GM23338 (cell line): ENCODE results near the gene CUEDC1. TPM values are rescaled to one million over a fixed set of nuclear protein-coding genes. Genes with fewer than 3 reads are reported as not detected.
A peak's percentile ranks its signal among the peaks of the same experiment; 100 is the strongest.

ENCODE experiments used
- ATAC-seq: fragments of 200-7000 bp; cut with Tn5 transposase; 3 replicates; pipeline ENCODE4 v1.9.1; 2020
- DNase-seq: peaks from one replicate; pipeline ENCODE4 v3.0.0-alpha.2; 2015; ENCODE audit warnings: low spot score
- H2AFZ ChIP-seq: fragments of 200-600 bp; sonication (generic); 2 replicates; pipeline ENCODE4 v1.8.0; 2016; ENCODE audit warnings: antibody characterized with exemption, mild to moderate bottlenecking, moderate library complexity
- H3F3A ChIP-seq: fragments of 200-600 bp; sonication (generic); replicated peaks from 2 replicates; pipeline ENCODE4 v1.8.0; 2017; ENCODE audit warnings: antibody characterized with exemption, mixed run types, low read depth
- H3K27ac ChIP-seq: fragments of 200-600 bp; sonication (generic); 2 replicates; pipeline ENCODE4 v1.6.1; 2016; ENCODE audit warnings: low read depth
- H3K27me3 ChIP-seq: fragments of 200-600 bp; sonication (generic); 2 replicates; pipeline ENCODE4 v1.8.0; 2016; ENCODE audit warnings: mild to moderate bottlenecking, mixed run types, moderate library complexity; ENCODE audit not compliant: insufficient read depth
- H3K36me3 ChIP-seq: fragments of 200-600 bp; sonication (generic); 2 replicates; pipeline ENCODE4 v1.8.0; 2016; ENCODE audit warnings: mild to moderate bottlenecking; ENCODE audit not compliant: insufficient read depth
- H3K4me1 ChIP-seq: fragments of 200-600 bp; sonication (generic); 2 replicates; pipeline ENCODE4 v1.8.0; 2016; ENCODE audit warnings: mild to moderate bottlenecking, moderate library complexity; ENCODE audit not compliant: insufficient read depth
- H3K4me2 ChIP-seq: fragments of 200-600 bp; sonication (generic); 2 replicates; pipeline ENCODE4 v1.7.1; 2017; ENCODE audit warnings: mixed run types
- H3K4me3 ChIP-seq: fragments of 200-600 bp; sonication (generic); 2 replicates; pipeline ENCODE4 v1.6.1; 2016; ENCODE audit warnings: mixed run types
- H3K79me2 ChIP-seq: fragments of 200-600 bp; sonication (generic); replicated peaks from 2 replicates; pipeline ENCODE4 v1.8.0; 2017; ENCODE audit warnings: mild to moderate bottlenecking; ENCODE audit not compliant: insufficient read depth
- H3K9me2 ChIP-seq: fragments of 200-600 bp; sonication (generic); 2 replicates; pipeline ENCODE4 v1.8.0; 2017; ENCODE audit not compliant: insufficient read depth
- H4K20me1 ChIP-seq: fragments of 200-600 bp; sonication (generic); replicated peaks from 2 replicates; pipeline ENCODE4 v1.8.0; 2017; ENCODE audit warnings: mild to moderate bottlenecking; ENCODE audit not compliant: insufficient read depth
- H3K27ac Mint-ChIP-seq: 2 replicates; pipeline ENCODE4 v1.8.0; 2020; ENCODE audit warnings: inconsistent platforms, mild to moderate bottlenecking, moderate library complexity, mixed read lengths
- H3K27me3 Mint-ChIP-seq: 3 replicates; pipeline ENCODE4 v1.8.0; 2022; ENCODE audit warnings: low read depth, mild to moderate bottlenecking, moderate library complexity, mixed read lengths, inconsistent platforms; ENCODE audit not compliant: insufficient read depth, poor library complexity
- H3K36me3 Mint-ChIP-seq: 3 replicates; pipeline ENCODE4 v1.8.0; 2021; ENCODE audit warnings: low read depth, mild to moderate bottlenecking, inconsistent platforms, moderate library complexity, mixed read lengths
- H3K4me1 Mint-ChIP-seq: 3 replicates; pipeline ENCODE4 v1.8.0; 2020; ENCODE audit warnings: mild to moderate bottlenecking, inconsistent platforms, mixed read lengths
- H3K4me3 Mint-ChIP-seq: 3 replicates; pipeline ENCODE4 v1.8.0; 2021; ENCODE audit warnings: moderate library complexity, mild to moderate bottlenecking, inconsistent platforms, mixed read lengths
- H3K9me3 Mint-ChIP-seq: 3 replicates; pipeline ENCODE4 v1.8.0; 2020; ENCODE audit warnings: moderate library complexity, mild to moderate bottlenecking, inconsistent platforms, mixed read lengths
- CTCF ChIP-seq, 2 experiments: fragments of 200-600 bp in 1 of 2; sonication (generic) in 1 of 2; conservative IDR thresholded peaks; 2 replicates each; pipeline versions ENCODE4 v1.5.1 to v1.6.1; 2016 to 2017; ENCODE audit warnings: antibody characterized with exemption in 2 of 2, low read depth in 2 of 2, mild to moderate bottlenecking in 2 of 2, moderate library complexity in 1 of 2
- ETS1 ChIP-seq: IDR thresholded peaks from 2 replicates; pipeline ENCODE4 v1.6.1; 2016; ENCODE audit warnings: antibody characterized with exemption
- EZH2phosphoT487 ChIP-seq: fragments of 200-600 bp; sonication (generic); IDR thresholded peaks from one replicate; pipeline ENCODE4 v1.8.1; 2018; ENCODE audit warnings: antibody characterized with exemption; ENCODE audit not compliant: unreplicated experiment
- NANOG ChIP-seq: IDR thresholded peaks from 2 replicates; pipeline ENCODE4 v1.6.1; 2016; ENCODE audit warnings: antibody characterized with exemption, borderline replicate concordance
- REST ChIP-seq: IDR thresholded peaks from one replicate; pipeline ENCODE4 v1.6.1; 2018; ENCODE audit warnings: antibody characterized with exemption; ENCODE audit not compliant: unreplicated experiment
- ZNF114 ChIP-seq: fragments of 250-450 bp; sonication (Bioruptor Pico); IDR thresholded peaks from 2 replicates; pipeline ENCODE4 v1.5.0; 2020; ENCODE audit warnings: mild to moderate bottlenecking, moderate library complexity
- ZNF331 ChIP-seq: fragments of 250-450 bp; sonication (Bioruptor Pico); IDR thresholded peaks from 2 replicates; pipeline ENCODE4 v1.5.0; 2020; ENCODE audit warnings: low read depth, mild to moderate bottlenecking, moderate library complexity
- polyA plus RNA-seq: library from polyadenylated mRNA; unstranded; fragments of >200 nt; fragmentation: Nextera tagmentation; extraction: Ambion mirVana; gene quantifications from 2 replicates; pipeline ENCODE4 v1.2.1, GENCODE V29; 2016
- total RNA-seq: library from RNA; depleted of rRNA; stranded (reverse); fragments of >200 nt; shearing (Covaris generic); gene quantifications from 2 replicates; pipeline ENCODE4 v1.2.3, GENCODE V29; 2014

Gene CUEDC1
- total and polyA plus RNA-seq, 2 experiments from 2014 or later: 3.0 to 7.7 TPM

- Mint-ChIP-seq H3K36me3 (no peaks in the 10 kb centered on the region; the same call in 2 of the 3 replicates), H3K9me3 (no peaks in the 10 kb centered on the region; the same call in 2 of the 3 replicates), H3K27ac (peak overlapping the region; percentile 10; the same call in 1 of the 2 replicates), H3K27me3 (peaks cover 11% of the 10 kb centered on the region), H3K4me3 (no peak overlapping the region), H3K4me1 (peaks cover 60% of the 10 kb centered on the region)
- Histone ChIP-seq H3K36me3 (no peaks in the 10 kb centered on the region), H3K27me3 (no peaks in the 10 kb centered on the region), H4K20me1 (no peaks in the 10 kb centered on the region), H2AFZ (no peak overlapping the region), H3F3A (0 out of 2 replicates have a peak, but pooled peaks cover 3% of the 10 kb centered on the region), H3K4me1 (peaks cover 27% of the 10 kb centered on the region), H3K79me2 (no peaks in the 10 kb centered on the region), H3K4me3 (no peak overlapping the region), H3K27ac (no peak overlapping the region), H3K4me2 (no peak overlapping the region), H3K9me2 (no peaks in the 10 kb centered on the region)
- no peak for DNase-seq
- no peak for ATAC-seq
- no peak for TF ChIP-seq ZNF114 (CRISPR knock-in tag)
Observed at GRCh38 chr17:57900991-57901743, 54.0 kb downstream of the CUEDC1 start.

- H3K27ac ChIP-seq: no peak overlapping the region
- ATAC-seq: no peak
- no peaks in the 10 kb centered on the region for H3K79me2 ChIP-seq
Observed at GRCh38 chr17:57899822-57900221, 55.4 kb downstream of the CUEDC1 start.

More at GRCh38 chr17:57899822-57900221, 55.4 kb downstream of the CUEDC1 start:
- Mint-ChIP-seq H3K36me3 (no peaks in the 10 kb centered on the region), H3K9me3 (no peaks in the 10 kb centered on the region), H3K27ac (peak overlapping the region; percentile 79), H3K4me3 (no peak overlapping the region), H3K4me1 (peaks cover 52% of the 10 kb centered on the region), H3K27me3 (peaks cover 9% of the 10 kb centered on the region)
- Histone ChIP-seq H3K9me2 (no peaks in the 10 kb centered on the region), H3K27me3 (no peaks in the 10 kb centered on the region), H3K4me1 (peaks cover 19% of the 10 kb centered on the region), H3K4me2 (no peak overlapping the region), H3F3A (0 out of 2 replicates have a peak, but pooled peaks cover 3% of the 10 kb centered on the region), H2AFZ (no peak overlapping the region), H3K36me3 (no peaks in the 10 kb centered on the region), H4K20me1 (no peaks in the 10 kb centered on the region), H3K4me3 (no peak overlapping the region)
- DNase-seq: no peak
- TF ChIP-seq ZNF114 (CRISPR knock-in tag) (no peak), ETS1 (no peak), NANOG (no peak), REST (no peak), CTCF (conservative IDR thresholded peaks at IDR 0.05; ENCODE audit: low read depth in 2 of 2) (no peak), ZNF331 (CRISPR knock-in tag) (no peak), EZH2phosphoT487 (no peak)
